Astrocyte (in vitro differentiated cells and primary cell): ENCODE data around the gene PRKAG3. TPM values are rescaled to one million over a fixed set of nuclear protein-coding genes. Genes with fewer than 3 reads are reported as not detected.

ENCODE experiments used
- DNase-seq: peaks from one replicate; pipeline ENCODE4 v3.0.0-alpha.2; 2010; ENCODE audit warnings: low read depth
- FAIRE-seq: peaks from 2 replicates; lab custom pipeline; 2011; peaks lifted over from hg19 to GRCh38; lab: Jason Lieb, UNC
- H2AFZ ChIP-seq: 2 replicates; pipeline ENCODE4 v1.6.0; 2012; ENCODE audit warnings: low read depth, low read length, inconsistent platforms
- H3K27ac ChIP-seq: 2 replicates; pipeline ENCODE4 v1.5.1; 2011; ENCODE audit warnings: low read depth, low read length, inconsistent platforms
- H3K27me3 ChIP-seq: 2 replicates; pipeline ENCODE4 v1.6.0; 2011; ENCODE audit warnings: low read length, inconsistent platforms; ENCODE audit not compliant: insufficient read depth
- H3K36me3 ChIP-seq: 2 replicates; pipeline ENCODE4 v1.5.1; 2011; ENCODE audit warnings: low read length, inconsistent platforms; ENCODE audit not compliant: insufficient read depth
- H3K4me1 ChIP-seq: 2 replicates; pipeline ENCODE4 v1.5.1; 2011; ENCODE audit warnings: low read length, inconsistent platforms; ENCODE audit not compliant: insufficient read depth
- H3K4me2 ChIP-seq: 2 replicates; pipeline ENCODE4 v1.6.0; 2012; ENCODE audit warnings: low read length, inconsistent platforms
- H3K4me3 ChIP-seq: 2 replicates; pipeline ENCODE4 v1.5.1; 2011; ENCODE audit warnings: low read depth, mild to moderate bottlenecking, low read length, inconsistent platforms; ENCODE audit not compliant: insufficient read depth
- H3K79me2 ChIP-seq: 2 replicates; pipeline ENCODE4 v1.6.0; 2012; ENCODE audit warnings: mild to moderate bottlenecking, low read length, inconsistent platforms; ENCODE audit not compliant: insufficient read depth
- H3K9ac ChIP-seq: 2 replicates; pipeline ENCODE4 v1.6.0; 2012; ENCODE audit warnings: mild to moderate bottlenecking, low read length, inconsistent platforms
- H3K9me3 ChIP-seq: 2 replicates; pipeline ENCODE4 v1.5.1; 2012; ENCODE audit warnings: low read depth, mild to moderate bottlenecking, low read length, inconsistent platforms; ENCODE audit not compliant: insufficient read depth
- H4K20me1 ChIP-seq: 2 replicates; pipeline ENCODE4 v1.6.0; 2012; ENCODE audit warnings: low read length, inconsistent platforms; ENCODE audit not compliant: insufficient read depth
- H3K27ac Mint-ChIP-seq: one replicate; pipeline ENCODE4 v1.8.0; 2021; ENCODE audit warnings: mild to moderate bottlenecking, mixed read lengths; ENCODE audit not compliant: unreplicated experiment
- H3K27me3 Mint-ChIP-seq: one replicate; pipeline ENCODE4 v1.8.0; 2021; ENCODE audit warnings: low read depth, mixed read lengths; ENCODE audit not compliant: unreplicated experiment
- H3K36me3 Mint-ChIP-seq: one replicate; pipeline ENCODE4 v1.8.0; 2021; ENCODE audit warnings: low read depth, mixed read lengths; ENCODE audit not compliant: unreplicated experiment
- H3K4me1 Mint-ChIP-seq: one replicate; pipeline ENCODE4 v1.8.0; 2021; ENCODE audit warnings: low read depth, mixed read lengths; ENCODE audit not compliant: unreplicated experiment
- H3K4me3 Mint-ChIP-seq: one replicate; pipeline ENCODE4 v1.8.0; 2021; ENCODE audit warnings: mild to moderate bottlenecking, moderate library complexity, mixed read lengths; ENCODE audit not compliant: unreplicated experiment
- H3K9me3 Mint-ChIP-seq: one replicate; pipeline ENCODE4 v1.8.0; 2021; ENCODE audit warnings: mild to moderate bottlenecking, mixed read lengths; ENCODE audit not compliant: unreplicated experiment
- CTCF ChIP-seq: IDR thresholded peaks from 2 replicates; pipeline ENCODE4 v1.5.1; 2011; ENCODE audit warnings: low read depth, mild to moderate bottlenecking, inconsistent platforms, low read length, moderate library complexity; ENCODE audit not compliant: insufficient read depth
- EZH2 ChIP-seq: IDR thresholded peaks from 2 replicates; pipeline ENCODE4 v1.6.1; 2012; ENCODE audit warnings: mild to moderate bottlenecking, low read length, inconsistent platforms; ENCODE audit not compliant: insufficient read depth
- total RNA-seq: library from RNA; stranded (reverse); gene quantifications from 2 replicates; pipeline ENCODE4 v1.2.1, GENCODE V29; 2021

PRKAG3 gene
- total RNA-seq, 1 donor from 2014 or later, result not detected

- Histone ChIP-seq H3K4me1 (no peaks in the 10 kb centered on the region), H2AFZ (no peak overlapping the region), H3K79me2 (no peaks in the 10 kb centered on the region), H3K9ac (no peak overlapping the region), H3K4me3 (no peak overlapping the region), H3K36me3 (no peaks in the 10 kb centered on the region), H3K4me2 (no peak overlapping the region), H3K27ac (no peak overlapping the region), H3K9me3 (no peaks in the 10 kb centered on the region), H3K27me3 (no peaks in the 10 kb centered on the region), H4K20me1 (no peaks in the 10 kb centered on the region)
- TF ChIP-seq EZH2 (no peak), CTCF (no peak)
- Mint-ChIP-seq H3K27me3 (peaks cover 20% of the 10 kb centered on the region), H3K27ac (no peak overlapping the region), H3K36me3 (peaks cover 15% of the 10 kb centered on the region), H3K4me3 (no peak overlapping the region), H3K9me3 (peaks cover 2% of the 10 kb centered on the region), H3K4me1 (peaks cover 3% of the 10 kb centered on the region)
- FAIRE-seq, result no peak
- DNase-seq, result no peak
These were observed 16.9 kb downstream of the PRKAG3 start for GRCh38 chr2:218814540-218815243.

GRCh38 chr2:218813771-218814460 is 17.7 kb downstream of the PRKAG3 start:
- Histone ChIP-seq H3K4me3 (no peak overlapping the region), H3K79me2 (no peaks in the 10 kb centered on the region), H3K27me3 (no peaks in the 10 kb centered on the region), H3K4me2 (no peak overlapping the region), H2AFZ (no peak overlapping the region), H3K36me3 (no peaks in the 10 kb centered on the region), H3K9ac (no peak overlapping the region), H4K20me1 (no peaks in the 10 kb centered on the region), H3K4me1 (no peaks in the 10 kb centered on the region), H3K27ac (no peak overlapping the region), H3K9me3 (no peaks in the 10 kb centered on the region)
- DNase-seq (no peak), FAIRE-seq (no peak)
- Mint-ChIP-seq H3K9me3 (peaks cover 2% of the 10 kb centered on the region), H3K4me3 (no peak overlapping the region), H3K4me1 (peaks cover 3% of the 10 kb centered on the region), H3K36me3 (peaks cover 15% of the 10 kb centered on the region), H3K27me3 (peaks cover 20% of the 10 kb centered on the region), H3K27ac (no peak overlapping the region)
- TF ChIP-seq EZH2 (no peak), CTCF (no peak)

GRCh38 chr2:218812861-218813260 is 18.7 kb downstream of the PRKAG3 start:
- Mint-ChIP-seq H3K4me1 (peaks cover 3% of the 10 kb centered on the region), H3K27ac (no peak overlapping the region), H3K4me3 (no peak overlapping the region), H3K36me3 (peaks cover 15% of the 10 kb centered on the region), H3K27me3 (peaks cover 20% of the 10 kb centered on the region), H3K9me3 (peaks cover 2% of the 10 kb centered on the region)
- no peaks in the 10 kb centered on the region for H3K79me2 ChIP-seq
- H3K4me3 ChIP-seq, result no peak overlapping the region
- H3K36me3 ChIP-seq, result no peaks in the 10 kb centered on the region
- no peaks in the 10 kb centered on the region for H3K27me3 ChIP-seq
- H3K9ac ChIP-seq, result no peak overlapping the region
- H4K20me1 ChIP-seq, result no peaks in the 10 kb centered on the region
- DNase-seq (no peak), FAIRE-seq (no peak)
- no peak overlapping the region for H2AFZ ChIP-seq
- H3K9me3 ChIP-seq, result no peaks in the 10 kb centered on the region
- H3K27ac ChIP-seq, result no peak overlapping the region
- H3K4me2 ChIP-seq, result no peak overlapping the region
- no peaks in the 10 kb centered on the region for H3K4me1 ChIP-seq
- no peak for TF ChIP-seq CTCF
- no peak for TF ChIP-seq EZH2
